Measurements from ENCODE around the gene GABPB2. TPM values are rescaled to one million over a fixed set of nuclear protein-coding genes. Genes with fewer than 3 reads are reported as not detected.
A peak's percentile ranks its signal among the peaks of the same experiment; 100 is the strongest.

The GABPB2 gene
- total RNA-seq, 1 experiment from 2014 or later: 6.3 TPM

GRCh38 chr1:151164732-151165280, 94.2 kb downstream of the GABPB2 start:
- DNase-seq (ENCODE audit: low read depth): no peak

DNA sequence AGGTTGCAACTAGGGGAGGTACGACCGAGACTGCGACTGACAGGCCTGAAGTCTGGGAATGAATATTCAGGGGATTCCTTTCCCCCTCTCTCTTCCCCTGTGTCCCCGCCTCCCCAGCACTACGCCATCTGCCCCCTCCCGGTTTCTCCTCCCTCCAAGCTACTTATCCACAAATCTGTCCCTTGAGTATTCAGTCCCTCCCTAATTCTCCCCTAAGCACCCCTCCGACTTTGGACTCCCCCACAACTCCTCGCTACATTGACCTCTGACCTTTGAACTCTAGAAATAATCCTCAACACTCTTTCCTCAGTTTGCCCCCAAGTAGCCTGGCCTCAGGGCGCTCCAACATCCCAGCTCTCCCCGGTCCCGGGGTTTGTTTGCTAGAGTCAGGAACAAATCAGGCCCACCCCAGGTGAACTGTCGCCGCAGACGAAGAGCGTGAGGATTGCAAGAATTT, 94.7 kb downstream of the GABPB2 start:
- DNase-seq (ENCODE audit: low read depth): peak; percentile 60

DNA sequence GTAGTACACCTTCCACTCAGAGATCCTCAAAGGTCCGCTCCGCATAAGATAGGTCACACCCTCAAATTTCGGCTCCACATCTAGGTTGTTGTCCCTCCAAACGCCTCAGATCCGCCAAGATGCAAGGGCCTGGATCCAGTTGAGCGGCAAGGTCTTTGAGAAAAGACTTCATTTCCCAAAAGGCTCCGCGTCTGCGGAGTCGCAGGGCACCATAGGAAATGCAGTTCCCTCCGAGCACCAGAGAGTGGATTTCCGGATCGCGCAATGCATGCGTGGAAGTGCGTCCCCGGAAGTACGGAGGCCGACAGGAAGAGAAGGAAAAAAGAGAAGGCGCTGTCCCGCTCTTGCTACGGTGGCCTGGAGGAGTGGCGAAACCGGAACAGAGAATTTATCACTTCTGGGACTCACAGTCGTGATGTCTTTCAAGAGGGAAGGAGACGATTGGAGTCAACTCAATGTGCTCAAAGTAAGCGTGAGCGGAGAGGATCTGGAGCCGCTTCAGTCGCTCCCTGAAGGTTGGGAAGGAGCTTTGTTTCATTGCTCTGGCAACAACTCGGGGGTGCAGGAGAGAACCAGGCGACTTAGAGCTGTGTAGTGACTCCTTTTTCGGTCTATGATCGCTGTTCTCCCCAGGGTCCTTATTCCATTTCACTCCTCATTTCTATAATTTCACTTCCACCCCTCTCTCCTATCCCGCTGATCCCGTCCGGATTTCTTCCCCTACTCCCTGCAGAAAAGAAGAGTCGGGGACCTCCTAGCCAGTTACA, 95.4 kb downstream of the GABPB2 start, which contains the start of the genes LYSMD1 and SCNM1:
LYSMD1 (minus strand) TSS at position 165 of the 767 bp plus-strand sequence. CDS start 644 bp downstream, outside the sequence.
SCNM1 (plus strand) TSS at position 407 of the 767 bp plus-strand sequence; CDS start at position 416, 9 bp downstream.
- DNase-seq (ENCODE audit: low read depth): peak; percentile 99

DNA sequence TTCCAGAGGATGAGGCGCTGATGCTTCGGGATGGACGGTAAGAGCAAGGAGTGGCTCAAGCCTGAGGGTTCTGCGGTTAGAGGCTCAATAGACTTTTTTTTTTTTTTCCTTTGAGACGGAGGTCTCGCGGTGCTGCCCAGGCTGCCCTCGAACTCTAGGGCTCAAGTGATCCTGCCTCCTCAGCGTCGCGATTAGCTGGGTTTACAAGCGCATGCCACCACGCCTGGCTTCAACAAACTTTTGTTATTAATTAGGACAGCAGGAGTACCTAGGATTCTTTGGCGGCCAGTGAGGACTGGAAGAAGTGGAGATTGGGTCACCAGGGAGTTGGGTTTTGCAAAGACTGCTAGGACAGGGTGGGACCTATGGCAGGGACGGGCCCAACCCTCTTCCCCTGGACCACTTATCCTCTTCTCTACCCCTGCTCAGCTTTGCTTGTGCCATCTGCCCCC, 96.0 kb downstream of the GABPB2 start:
- DNase-seq (ENCODE audit: low read depth): peak; percentile 76

DNA sequence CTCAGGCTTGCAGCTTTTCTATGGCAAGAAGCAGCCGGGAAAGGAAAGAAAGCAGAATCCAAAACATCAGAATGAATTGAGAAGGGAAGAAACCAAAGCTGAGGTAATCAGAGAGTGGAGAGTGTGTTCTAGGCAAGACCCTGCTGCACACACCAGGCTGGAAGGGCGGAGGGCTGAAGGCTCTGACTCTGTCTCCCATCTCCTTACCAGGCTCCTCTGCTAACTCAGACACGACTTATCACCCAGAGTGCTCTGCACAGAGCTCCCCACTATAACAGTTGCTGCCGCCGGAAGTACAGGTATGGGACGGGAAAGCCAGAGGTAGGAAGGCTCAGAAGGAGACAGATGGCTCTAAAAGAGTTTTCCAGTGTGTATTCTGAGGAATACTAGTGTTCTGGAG, 96.6 kb downstream of the GABPB2 start:
- no peak for DNase-seq (ENCODE audit: low read depth)

- no peak for DNase-seq (ENCODE audit: low read depth)
These were observed 100.6 kb downstream of the GABPB2 start for GRCh38 chr1:151171190-151171589.

Other genes with a start within 250 kb of the GABPB2 start
- 25.6 and 34.7 TPM in 2 replicates for gene ARNT, start 194.2 kb upstream of the GABPB2 start, total RNA-seq (2014; rRNA removed)
- not detected in 2 replicates for gene CTXND2, start 183.6 kb upstream of the GABPB2 start, total RNA-seq (2014; rRNA removed)
- gene SETDB1, start 144.4 kb upstream of the GABPB2 start, total RNA-seq (2014; rRNA removed): 18.1 and 25.6 TPM in 2 replicates
- 197 and 219 TPM in 2 replicates for gene CERS2, start 95.9 kb upstream of the GABPB2 start, total RNA-seq (2014; rRNA removed)
- gene ANXA9, start 88.5 kb upstream of the GABPB2 start, total RNA-seq (2014; rRNA removed): not detected in 2 replicates
- gene MINDY1, start 63.9 kb upstream of the GABPB2 start, total RNA-seq (2014; rRNA removed): 3.8 and 9.2 TPM in 2 replicates
- 7.6 and 9.1 TPM in 2 replicates for gene PRUNE1, start 62.3 kb upstream of the GABPB2 start, total RNA-seq (2014; rRNA removed)
- 0.06 and 0.32 TPM in 2 replicates for gene BNIPL, start 34.2 kb upstream of the GABPB2 start, total RNA-seq (2014; rRNA removed)
- 4.7 and 5.3 TPM in 2 replicates for gene C1orf56, start 23.0 kb upstream of the GABPB2 start, total RNA-seq (2014; rRNA removed)
- 71.2 and 85.9 TPM in 2 replicates for gene CDC42SE1, start 11.1 kb upstream of the GABPB2 start, total RNA-seq (2014; rRNA removed)
- gene MLLT11, start 10.4 kb upstream of the GABPB2 start, total RNA-seq (2014; rRNA removed): 16.9 and 17.2 TPM in 2 replicates
- 2.1 and 3.8 TPM in 2 replicates for gene SEMA6C, start 75.9 kb downstream of the GABPB2 start, total RNA-seq (2014; rRNA removed)
- not detected in 2 replicates for gene TNFAIP8L2, start 85.9 kb downstream of the GABPB2 start, total RNA-seq (2014; rRNA removed)
- 9.1 and 10.2 TPM in 2 replicates for gene LYSMD1, start 95.1 kb downstream of the GABPB2 start, total RNA-seq (2014; rRNA removed)
- gene SCNM1, start 95.4 kb downstream of the GABPB2 start, total RNA-seq (2014; rRNA removed): 25.5 and 31.9 TPM in 2 replicates
- gene TMOD4, start 105.2 kb downstream of the GABPB2 start, total RNA-seq (2014; rRNA removed): 0.34 TPM in 1 of 2 replicates, not detected in the other
- 59.8 and 64.0 TPM in 2 replicates for gene VPS72, start 119.4 kb downstream of the GABPB2 start, total RNA-seq (2014; rRNA removed)
- gene PIP5K1A, start 127.8 kb downstream of the GABPB2 start, total RNA-seq (2014; rRNA removed): 48.9 and 49.7 TPM in 2 replicates
- gene PSMD4, start 184.0 kb downstream of the GABPB2 start, total RNA-seq (2014; rRNA removed): 145 and 175 TPM in 2 replicates
- gene ZNF687, start 211.5 kb downstream of the GABPB2 start, total RNA-seq (2014; rRNA removed): 16.2 and 21.6 TPM in 2 replicates

All from LHCN-M2 (cell line).